ENCODE data around the gene SERPIND1.
"Not testable (repeated sequence)": the region's sequence is repeated elsewhere in the genome, so short reads cannot be mapped to it uniquely, and the experiment has no call there.

SERPIND1 gene

GRCh38 chr22:20815477-20816050 lies 41.7 kb downstream of the SERPIND1 start:
- no peak for DNase-seq (ENCODE audit: low read depth)

- DNase-seq (ENCODE audit: low read depth): no peak
Measured at GRCh38 chr22:20816559-20816958, 42.6 kb downstream of the SERPIND1 start.

GRCh38 chr22:20818471-20818870 lies 44.6 kb downstream of the SERPIND1 start:
- no peak for DNase-seq (ENCODE audit: low read depth)

- DNase-seq (ENCODE audit: low read depth): no peak
Measured at GRCh38 chr22:20819471-20819870, 45.6 kb downstream of the SERPIND1 start.

GRCh38 chr22:20821717-20822239 lies 47.9 kb downstream of the SERPIND1 start:
- not testable (repeated sequence) for DNase-seq (ENCODE audit: low read depth)

- no peak for DNase-seq (ENCODE audit: low read depth)
Measured at GRCh38 chr22:20822240-20822639, 48.3 kb downstream of the SERPIND1 start.

- DNase-seq (ENCODE audit: low read depth): no peak
Measured at GRCh38 chr22:20823264-20823663, 49.4 kb downstream of the SERPIND1 start.

GRCh38 chr22:20825216-20825615 lies 51.3 kb downstream of the SERPIND1 start:
- not testable (repeated sequence) for DNase-seq (ENCODE audit: low read depth)

GRCh38 chr22:20825624-20826023 lies 51.7 kb downstream of the SERPIND1 start:
- DNase-seq (ENCODE audit: low read depth): no peak

- DNase-seq (ENCODE audit: low read depth): not testable (repeated sequence)
Measured at GRCh38 chr22:20826373-20827152, 52.6 kb downstream of the SERPIND1 start.

GRCh38 chr22:20829491-20830134 lies 55.7 kb downstream of the SERPIND1 start:
- no peak for DNase-seq (ENCODE audit: low read depth)

GRCh38 chr22:20833225-20833665 lies 59.3 kb downstream of the SERPIND1 start:
- DNase-seq (ENCODE audit: low read depth): no peak

GRCh38 chr22:20834206-20834605 lies 60.3 kb downstream of the SERPIND1 start:
- no peak for DNase-seq (ENCODE audit: low read depth)

- DNase-seq (ENCODE audit: low read depth): no peak
Measured at GRCh38 chr22:20834725-20835124, 60.8 kb downstream of the SERPIND1 start.

Measured in ELR (cell line).